ENCODE results near the gene TSSC4. TPM values are rescaled to one million over a fixed set of nuclear protein-coding genes. Genes with fewer than 3 reads are reported as not detected.

The TSSC4 gene
- total RNA-seq, 3 donors from 2014 or later: 33.9 to 58.8 (median 39.2) TPM

DNA sequence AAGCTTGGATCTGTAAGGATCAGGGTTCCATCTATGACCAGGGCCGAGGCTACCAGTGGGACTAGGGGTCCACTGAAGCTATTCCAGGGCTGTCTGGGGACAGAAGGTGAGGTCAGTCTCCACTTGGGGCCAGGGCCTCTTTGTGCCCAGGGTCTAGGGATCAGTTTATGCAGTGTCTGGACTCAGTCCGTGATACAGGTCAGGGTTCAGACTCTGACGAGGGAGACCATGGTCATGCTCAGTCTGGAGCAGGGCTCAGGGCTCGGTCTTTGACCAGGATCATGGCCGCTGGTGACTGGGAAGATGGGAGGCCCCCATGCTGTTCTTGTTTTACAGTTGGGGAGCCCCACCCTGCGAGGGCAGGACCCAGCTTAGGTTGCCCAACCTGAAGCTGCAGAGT, 11.8 kb downstream of the TSSC4 start:
- DNase-seq: no peak
- Histone ChIP-seq H3K9me3 (no peaks in the 10 kb centered on the region), H3K36me3 (ENCODE audit: low read depth) (no peaks in the 10 kb centered on the region), H3K4me1 (ENCODE audit: low read depth) (no peaks in the 10 kb centered on the region), H3K4me3 (no peak overlapping the region)
- ATAC-seq: no peak
- intact Hi-C loops (cut with DNase I, micrococcal nuclease): no loop called here
- TF ChIP-seq, protein P1, sequence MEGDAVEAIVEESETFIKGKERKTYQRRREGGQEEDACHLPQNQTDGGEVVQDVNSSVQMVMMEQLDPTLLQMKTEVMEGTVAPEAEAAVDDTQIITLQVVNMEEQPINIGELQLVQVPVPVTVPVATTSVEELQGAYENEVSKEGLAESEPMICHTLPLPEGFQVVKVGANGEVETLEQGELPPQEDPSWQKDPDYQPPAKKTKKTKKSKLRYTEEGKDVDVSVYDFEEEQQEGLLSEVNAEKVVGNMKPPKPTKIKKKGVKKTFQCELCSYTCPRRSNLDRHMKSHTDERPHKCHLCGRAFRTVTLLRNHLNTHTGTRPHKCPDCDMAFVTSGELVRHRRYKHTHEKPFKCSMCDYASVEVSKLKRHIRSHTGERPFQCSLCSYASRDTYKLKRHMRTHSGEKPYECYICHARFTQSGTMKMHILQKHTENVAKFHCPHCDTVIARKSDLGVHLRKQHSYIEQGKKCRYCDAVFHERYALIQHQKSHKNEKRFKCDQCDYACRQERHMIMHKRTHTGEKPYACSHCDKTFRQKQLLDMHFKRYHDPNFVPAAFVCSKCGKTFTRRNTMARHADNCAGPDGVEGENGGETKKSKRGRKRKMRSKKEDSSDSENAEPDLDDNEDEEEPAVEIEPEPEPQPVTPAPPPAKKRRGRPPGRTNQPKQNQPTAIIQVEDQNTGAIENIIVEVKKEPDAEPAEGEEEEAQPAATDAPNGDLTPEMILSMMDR (IDR thresholded peaks at IDR 0.05): no peak

DNA sequence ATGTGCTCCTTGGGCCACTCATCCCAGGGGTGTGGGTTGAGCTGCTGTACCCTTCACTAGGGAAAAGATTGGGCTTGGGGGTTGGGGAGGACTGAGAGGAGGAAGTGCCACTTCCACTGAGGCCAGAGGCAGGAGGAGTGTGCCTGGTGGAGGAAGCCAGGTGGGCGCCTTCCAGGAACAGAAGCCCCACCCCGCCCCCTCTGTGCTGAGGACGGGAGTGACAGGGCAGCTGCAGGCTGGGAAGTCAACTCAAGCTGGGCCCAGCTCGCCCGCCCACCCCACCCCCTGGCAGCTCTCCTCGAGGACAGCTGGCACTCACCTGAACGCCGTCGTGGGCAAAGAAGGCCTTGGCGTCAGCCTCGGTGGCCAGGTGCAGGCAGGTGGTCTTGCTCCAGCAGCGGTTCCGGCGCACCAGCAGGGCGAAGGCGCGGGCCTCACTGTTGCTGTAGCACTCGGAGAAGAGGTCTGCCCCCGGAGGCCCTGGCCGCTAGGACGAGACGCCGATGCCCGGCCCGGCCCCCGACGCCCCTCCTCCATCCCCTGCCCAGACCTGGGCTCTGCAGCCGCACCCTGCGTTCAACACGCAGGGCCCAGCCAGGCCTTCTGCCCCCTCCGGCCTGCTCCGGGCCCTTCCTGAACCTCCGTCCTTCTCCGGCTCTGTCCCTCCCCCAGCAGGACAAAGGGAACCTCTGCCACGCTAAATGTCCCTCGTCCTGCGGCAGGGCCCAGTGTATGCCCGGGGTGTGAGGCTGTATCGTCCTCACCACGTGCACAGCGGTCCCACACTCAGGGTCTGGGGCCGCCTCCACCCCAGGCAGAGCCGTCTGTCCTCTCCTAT, 13.4 kb downstream of the TSSC4 start:
- Histone ChIP-seq H3K4me3 (no peak overlapping the region), H3K9me3 (no peaks in the 10 kb centered on the region), H3K36me3 (ENCODE audit: low read depth) (no peaks in the 10 kb centered on the region), H3K4me1 (ENCODE audit: low read depth) (no peaks in the 10 kb centered on the region)
- TF ChIP-seq, protein P1 (IDR thresholded peaks at IDR 0.05): no peak
- intact Hi-C loops (cut with DNase I, micrococcal nuclease): no loop called here
- DNase-seq (no peak), ATAC-seq (no peak)

DNA sequence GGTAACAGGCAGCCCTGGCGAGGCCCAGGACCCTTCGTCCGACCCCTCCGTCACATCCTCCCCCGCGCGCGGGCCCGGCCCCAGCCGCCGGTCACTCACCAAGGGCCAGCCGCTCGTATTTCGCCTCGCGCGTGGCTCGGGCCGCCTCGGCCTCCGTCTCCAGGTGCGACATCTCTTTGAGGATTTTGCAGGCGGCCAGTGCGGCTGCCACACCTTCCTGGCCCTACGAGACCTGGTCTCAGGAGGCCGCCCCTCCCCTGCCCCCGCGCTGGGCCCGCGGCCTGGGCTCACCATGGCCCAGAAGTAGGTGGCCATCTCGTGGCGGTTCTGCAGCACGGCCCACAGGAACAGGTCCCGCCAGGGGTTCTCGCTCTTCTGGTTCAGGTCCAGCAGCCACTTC, 14.1 kb downstream of the TSSC4 start:
- intact Hi-C loops (cut with DNase I, micrococcal nuclease): no loop called here
- ATAC-seq (no peak), DNase-seq (no peak)
- H3K9me3 ChIP-seq: no peaks in the 10 kb centered on the region
- TF ChIP-seq, protein P1 (IDR thresholded peaks at IDR 0.05): no peak
- H3K36me3 ChIP-seq (ENCODE audit: low read depth): no peaks in the 10 kb centered on the region
- H3K4me1 ChIP-seq (ENCODE audit: low read depth): peaks cover under 1% of the 10 kb centered on the region
- no peak overlapping the region for H3K4me3 ChIP-seq

DNA sequence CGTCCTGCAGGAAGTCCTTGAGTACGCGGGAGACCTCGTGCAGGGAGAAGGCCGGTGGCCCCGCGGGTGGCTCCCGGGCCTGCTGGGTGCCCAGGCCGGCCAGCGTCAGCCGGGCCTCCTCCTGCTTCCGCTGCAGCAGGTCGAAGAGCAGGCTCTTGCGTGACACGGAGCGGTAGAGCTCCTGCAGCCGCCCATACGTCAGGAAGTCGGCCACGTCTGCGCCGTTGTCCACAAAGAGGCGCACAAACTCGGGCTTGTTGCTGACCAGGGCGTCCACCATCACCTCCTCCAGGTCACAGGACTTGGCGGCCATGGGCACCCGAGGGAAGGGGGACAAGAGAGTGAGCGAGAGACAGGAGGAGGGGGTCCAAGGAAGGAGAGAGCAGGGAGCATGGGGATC, 14.6 kb downstream of the TSSC4 start:
- TF ChIP-seq, protein P1 (IDR thresholded peaks at IDR 0.05): no peak
- intact Hi-C loops (cut with DNase I, micrococcal nuclease): no loop called here
- Histone ChIP-seq H3K4me1 (ENCODE audit: low read depth) (peaks cover 6% of the 10 kb centered on the region), H3K4me3 (no peak overlapping the region), H3K36me3 (ENCODE audit: low read depth) (no peaks in the 10 kb centered on the region), H3K9me3 (no peaks in the 10 kb centered on the region)
- ATAC-seq (no peak), DNase-seq (no peak)

DNA sequence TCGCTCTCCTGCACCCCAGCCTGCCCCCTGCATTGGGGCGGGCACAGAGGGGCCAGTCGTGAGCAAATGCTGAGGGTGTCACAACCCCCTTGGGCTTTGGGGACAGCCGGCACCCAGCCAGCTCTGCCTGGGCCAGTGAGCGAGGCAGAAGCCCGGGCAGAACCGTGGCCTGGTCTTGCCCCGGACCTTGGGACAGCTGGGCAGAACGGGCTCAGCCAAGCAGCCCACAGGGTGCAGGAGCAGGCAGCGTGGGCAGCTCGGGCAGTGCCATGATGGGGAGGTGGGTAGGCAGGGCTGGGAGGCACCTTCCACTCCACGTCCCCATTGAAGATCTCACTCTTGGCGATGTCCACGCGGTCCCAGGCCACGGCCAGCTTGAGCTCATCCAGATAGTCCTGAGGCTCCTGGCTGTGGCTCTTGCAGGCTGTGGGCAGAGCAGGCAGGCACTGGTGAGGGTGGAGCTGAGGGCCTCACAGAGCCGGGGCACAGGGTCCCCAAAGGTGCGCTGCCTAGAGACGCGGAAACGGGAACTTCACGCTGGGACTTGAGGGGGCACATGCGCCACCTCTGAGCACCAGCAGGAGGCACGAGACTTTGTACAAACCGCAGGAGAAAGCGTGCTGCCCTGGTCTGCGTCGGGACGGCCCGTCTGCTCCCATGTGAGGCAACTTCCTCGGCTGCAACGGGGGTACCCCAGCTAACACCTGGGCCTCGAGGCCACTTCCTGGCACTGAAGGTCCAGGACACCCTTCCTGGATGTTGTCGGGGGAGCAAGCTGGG, 15.2 kb downstream of the TSSC4 start:
- intact Hi-C loops (cut with DNase I, micrococcal nuclease): no loop called here
- no peak for DNase-seq
- Histone ChIP-seq H3K4me1 (ENCODE audit: low read depth) (peaks cover 10% of the 10 kb centered on the region), H3K36me3 (ENCODE audit: low read depth) (no peaks in the 10 kb centered on the region), H3K9me3 (no peaks in the 10 kb centered on the region), H3K4me3 (no peak overlapping the region)
- ATAC-seq: no peak
- TF ChIP-seq, protein P1 (IDR thresholded peaks at IDR 0.05): no peak

Measured in mucosa of descending colon (tissue), 3 donors.